ENCODE results near the gene ZBP1. TPM values are rescaled to one million over a fixed set of nuclear protein-coding genes. Genes with fewer than 3 reads are reported as not detected.

ZBP1 gene
- total RNA-seq, 2 donors from 2014 or later: 4.0 to 6.8 TPM

- no peak for ATAC-seq
- intact Hi-C loops (cut with DNase I, micrococcal nuclease): no loop called here
- DNase-seq: no peak
Measured at GRCh38 chr20:57611586-57612311, 8.5 kb downstream of the ZBP1 start.

DNA sequence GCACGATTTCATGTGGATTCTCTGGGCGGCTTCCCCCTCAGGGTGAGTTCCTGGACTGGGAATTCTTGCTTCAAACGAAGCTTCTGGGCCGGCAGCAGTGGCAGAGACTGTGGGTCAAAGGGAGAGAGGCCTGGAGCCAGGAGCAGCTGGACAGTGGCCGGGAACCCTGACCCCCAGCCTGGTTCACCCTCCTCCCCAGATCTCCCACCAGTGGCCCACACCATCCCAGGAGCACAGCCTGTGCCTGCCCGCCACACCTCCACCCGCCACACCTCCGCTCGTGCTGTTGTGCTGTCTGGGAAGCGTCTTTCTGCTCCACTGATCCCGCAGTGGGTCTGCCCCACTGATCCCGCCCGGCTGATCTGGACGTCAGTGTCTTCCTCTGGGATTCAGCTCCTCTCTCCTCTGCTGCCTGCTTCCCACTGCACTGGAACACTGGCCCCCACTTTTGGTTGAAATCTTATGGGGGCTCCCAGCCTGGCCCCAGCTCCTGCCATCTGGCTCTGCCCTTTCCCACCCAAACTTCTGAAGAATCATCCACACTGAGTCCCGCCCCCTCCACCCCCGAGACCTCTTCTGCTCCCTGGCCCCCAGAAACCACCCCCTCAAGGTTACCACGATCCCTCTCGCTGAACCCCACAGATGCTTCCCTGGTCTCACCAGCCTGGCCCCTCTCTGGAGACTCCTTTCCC lies 9.8 kb downstream of the ZBP1 start:
- no peak for ATAC-seq
- intact Hi-C loops (cut with DNase I, micrococcal nuclease): no loop called here
- peak in 1 of 2 donors; percentile 15 for DNase-seq

GRCh38 chr20:57609842-57610167 lies 10.4 kb downstream of the ZBP1 start:
- no peak for ATAC-seq
- intact Hi-C loops (cut with DNase I, micrococcal nuclease): no loop called here
- no peak for DNase-seq

- DNase-seq (peak in 1 of 2 donors; percentile 14), ATAC-seq (no peak)
- intact Hi-C loops (cut with DNase I, micrococcal nuclease): no loop called here
Measured at GRCh38 chr20:57609086-57609841, 11.0 kb downstream of the ZBP1 start.

DNA sequence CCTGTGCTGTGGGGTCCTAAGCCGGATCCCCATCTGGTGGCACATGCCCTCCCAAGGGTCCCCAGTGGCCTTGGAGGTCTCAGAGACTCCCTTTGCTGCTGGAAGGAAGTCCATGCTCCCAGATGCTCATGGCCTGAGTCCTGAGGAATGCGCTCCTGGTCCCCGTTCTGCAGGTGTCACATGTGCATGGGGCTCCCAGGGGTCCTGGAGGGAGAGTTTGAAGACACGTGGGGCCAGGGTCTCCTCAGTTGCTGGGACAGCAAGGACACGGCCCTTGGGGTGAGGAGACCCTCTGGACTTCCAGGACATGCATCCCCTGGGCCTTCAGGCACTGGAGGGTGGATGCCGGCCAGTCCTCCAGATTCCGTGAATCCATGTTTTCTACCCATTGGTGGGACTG lies 11.7 kb downstream of the ZBP1 start:
- DNase-seq (peak in 1 of 2 donors; percentile 18), ATAC-seq (no peak)
- intact Hi-C loops (cut with DNase I, micrococcal nuclease): no loop called here

- ATAC-seq (no peak), DNase-seq (no peak)
- intact Hi-C loops (cut with DNase I, micrococcal nuclease): no loop called here
Measured at GRCh38 chr20:57605878-57606277, 14.3 kb downstream of the ZBP1 start.

DNA sequence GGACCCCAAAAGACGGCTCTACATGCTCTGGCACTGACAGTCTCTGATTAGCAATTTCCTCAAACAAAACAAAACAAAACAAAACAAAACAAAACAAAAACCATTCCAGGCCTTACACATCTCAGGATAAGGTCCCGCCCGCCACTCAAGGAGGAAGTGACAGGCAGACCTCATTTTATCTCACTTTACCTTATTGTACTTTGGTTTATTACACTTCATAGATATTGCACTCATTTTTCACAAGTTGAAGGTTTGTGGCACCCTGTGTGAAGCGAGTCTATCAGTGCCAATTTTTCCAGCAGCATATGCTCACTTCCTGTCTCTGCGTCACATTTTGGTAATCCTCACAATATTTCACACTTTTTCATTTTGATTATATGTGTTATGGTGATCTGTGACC lies 15.2 kb downstream of the ZBP1 start:
- DNase-seq (peak; percentile 59 to 63), ATAC-seq (peak; percentile 98)
- intact Hi-C loops (cut with DNase I, micrococcal nuclease): no loop called here

GRCh38 chr20:57603120-57603519 lies 17.1 kb downstream of the ZBP1 start:
- intact Hi-C loops (cut with DNase I, micrococcal nuclease): no loop called here
- DNase-seq (no peak), ATAC-seq (peak; percentile 18)

DNA sequence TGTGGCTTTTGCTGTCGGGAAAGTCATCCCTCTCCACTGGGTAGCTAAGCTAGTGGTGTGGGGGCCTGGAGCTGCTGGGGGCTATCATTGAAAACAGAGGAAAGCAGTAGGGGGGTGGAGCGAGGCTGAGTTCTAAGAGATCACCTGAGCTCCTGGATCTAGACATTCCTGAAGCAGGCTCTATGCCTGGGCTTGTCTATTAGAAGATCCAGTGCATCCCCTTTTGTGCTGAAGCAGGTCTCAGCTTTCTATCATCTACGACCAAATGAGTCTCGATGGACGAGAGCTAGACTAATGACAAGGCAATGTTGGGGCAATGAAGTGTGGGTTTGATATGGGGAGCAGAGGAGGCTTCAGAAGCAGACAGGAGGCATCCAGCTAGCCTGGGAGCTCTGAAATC lies 18.5 kb downstream of the ZBP1 start:
- no peak for DNase-seq
- intact Hi-C loops (cut with DNase I, micrococcal nuclease): no loop called here
- ATAC-seq: no peak

DNA sequence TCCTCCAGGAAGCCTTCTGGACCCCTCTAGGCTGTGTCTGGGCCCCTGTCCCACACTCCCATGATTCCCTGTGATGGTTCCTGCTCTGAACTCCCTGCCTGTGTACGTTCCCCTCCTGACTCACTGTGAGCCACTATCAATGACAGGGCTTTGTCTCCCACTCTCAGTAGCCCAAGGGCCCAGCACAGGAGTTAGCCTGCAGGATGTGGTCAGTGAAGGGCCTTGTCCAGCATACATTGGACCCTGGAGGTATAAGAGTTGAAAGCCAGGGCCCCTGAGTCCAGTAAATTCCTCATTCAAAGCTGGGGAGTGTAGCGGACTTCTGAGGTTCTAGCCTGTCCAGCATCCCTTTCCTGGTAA lies 19.0 kb downstream of the ZBP1 start:
- no peak for ATAC-seq
- DNase-seq: no peak
- intact Hi-C loops (cut with DNase I, micrococcal nuclease): no loop called here

GRCh38 chr20:57600320-57601210 lies 19.7 kb downstream of the ZBP1 start:
- intact Hi-C loops (cut with DNase I, micrococcal nuclease): no loop called here
- no peak for ATAC-seq
- no peak for DNase-seq

DNA sequence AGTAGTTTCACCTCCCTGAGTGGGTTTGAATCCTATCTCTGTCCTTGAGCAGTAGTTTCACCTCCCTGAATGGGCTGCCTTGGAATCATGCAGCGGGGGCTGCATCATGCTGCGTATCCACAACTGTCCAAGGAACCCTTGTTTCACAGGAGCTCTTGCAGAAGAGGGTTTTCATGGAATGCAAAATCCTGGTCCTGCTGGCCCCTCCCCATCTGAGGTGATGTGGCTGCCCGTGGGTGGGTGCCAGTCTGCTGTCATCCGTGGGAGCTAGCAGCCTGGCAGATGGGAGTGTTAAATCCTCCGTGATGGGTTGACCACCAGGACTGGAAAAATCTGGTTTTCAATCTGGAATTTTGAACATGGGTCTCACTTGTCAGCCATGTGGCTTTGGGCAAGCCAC lies 21.7 kb downstream of the ZBP1 start:
- intact Hi-C loops (cut with DNase I, micrococcal nuclease): loop anchor here (5.0 to 10.0 kb wide), 3 partner anchors 224 to 614 kb away; no protein-coding TSS in a partner anchor
- DNase-seq: no peak
- no peak for ATAC-seq

- no peak for DNase-seq
- no peak for ATAC-seq
Measured at GRCh38 chr20:57598060-57598459, 22.2 kb downstream of the ZBP1 start.

GRCh38 chr20:57596998-57597939 lies 23.0 kb downstream of the ZBP1 start:
- intact Hi-C loops (cut with DNase I, micrococcal nuclease): loop anchor here (5.0 to 10.0 kb wide), 3 partner anchors 222 to 615 kb away; no protein-coding TSS in a partner anchor
- ATAC-seq (peak; percentile 52), DNase-seq (peak in 1 of 2 donors; percentile 85)

More at GRCh38 chr20:57598060-57598459, 22.2 kb downstream of the ZBP1 start:
- intact Hi-C loops (cut with DNase I, micrococcal nuclease): loop anchor here (5.0 to 10.0 kb wide), 3 partner anchors 223 to 614 kb away; no protein-coding TSS in a partner anchor

DNA sequence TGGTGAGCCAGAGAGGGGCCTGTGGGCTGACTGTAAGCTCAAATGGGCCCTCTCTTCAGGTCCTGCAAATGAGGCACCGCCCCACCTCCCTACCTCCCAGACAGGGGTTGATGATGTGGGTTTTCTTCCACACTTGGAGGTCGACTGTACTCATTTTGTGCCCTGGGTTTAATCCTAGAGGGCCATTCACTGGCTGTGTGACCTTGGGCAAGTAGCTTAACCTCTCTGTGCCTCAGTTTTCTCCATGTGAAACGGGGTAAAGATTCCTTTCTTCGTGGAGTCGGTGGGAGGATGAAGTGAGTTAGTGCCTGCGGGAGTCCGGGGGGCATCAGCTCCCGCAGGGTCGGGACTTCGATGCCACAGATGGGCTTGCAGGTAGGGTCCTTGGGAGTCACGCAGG lies 23.9 kb downstream of the ZBP1 start:
- DNase-seq (no peak), ATAC-seq (no peak)
- intact Hi-C loops (cut with DNase I, micrococcal nuclease): loop anchor here (5.0 to 10.0 kb wide), 3 partner anchors 222 to 616 kb away; no protein-coding TSS in a partner anchor

DNA sequence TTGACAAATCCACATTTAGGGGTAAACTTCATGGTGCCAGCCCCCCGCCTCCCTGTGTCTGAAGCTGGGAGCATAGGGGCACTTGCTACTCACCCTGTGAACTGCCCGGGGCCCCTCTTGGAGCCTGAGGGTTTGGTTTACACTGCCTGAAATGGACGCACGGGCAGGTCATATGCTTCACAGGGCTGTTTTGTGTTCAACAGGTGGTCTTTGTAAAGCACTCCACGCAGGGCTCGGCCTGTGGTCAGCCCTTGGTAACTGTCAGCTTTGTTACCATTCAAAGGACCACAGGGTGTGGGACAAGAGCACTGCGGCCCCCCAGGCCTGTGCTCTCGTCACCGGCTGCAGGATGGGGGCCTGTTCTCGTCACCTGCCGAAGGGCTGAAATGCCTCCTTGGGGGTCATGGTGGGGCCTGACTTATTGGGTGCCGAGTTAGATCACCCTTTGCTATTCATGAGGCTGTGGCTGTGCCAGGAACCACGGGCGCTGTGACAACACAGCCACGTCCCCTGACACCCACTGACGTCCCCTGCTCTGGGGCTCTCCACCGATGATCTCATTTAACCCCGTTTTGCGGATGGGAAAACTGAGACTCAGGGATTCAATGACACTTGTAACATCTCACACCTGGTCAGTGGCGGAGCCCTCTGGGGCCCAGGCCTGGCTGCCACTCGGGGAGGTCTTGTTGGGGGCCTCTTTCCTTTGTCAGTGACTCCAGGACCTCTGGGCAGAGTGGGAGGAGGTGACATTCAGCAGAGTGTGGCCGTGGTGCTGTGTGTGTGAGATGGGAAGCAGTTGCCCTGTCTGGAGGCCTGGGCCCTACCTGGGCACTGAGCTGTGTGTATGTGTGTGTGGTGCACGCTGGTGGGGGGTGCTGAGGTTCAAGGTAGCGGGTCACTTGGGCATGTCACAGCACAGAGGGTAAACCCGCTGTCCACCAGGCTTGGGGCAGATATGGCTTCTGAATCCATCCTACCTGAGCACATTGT lies 24.9 kb downstream of the ZBP1 start:
- DNase-seq: no peak
- intact Hi-C loops (cut with DNase I, micrococcal nuclease): loop anchor here (5.0 to 10.0 kb wide), 3 partner anchors 221 to 617 kb away; no protein-coding TSS in a partner anchor
- no peak for ATAC-seq

All from left colon (tissue), 2 donors.